ENCODE data around the gene ANTXR1. TPM values are rescaled to one million over a fixed set of nuclear protein-coding genes. Genes with fewer than 3 reads are reported as not detected.

The ANTXR1 gene
- total RNA-seq, 2 experiments from 2014 or later, result 0.30 to 0.38 TPM

- ChIA-PET CTCF (interaction anchor here (1.1 kb wide), 1 partner anchor 8 kb away, joined by 4 read pairs; no protein-coding TSS in a partner anchor), POLR2A (no interaction called here)
Observed at GRCh38 chr2:68997401-68997800, 15.6 kb upstream of the ANTXR1 start.

GRCh38 chr2:69001879-69002278, 11.1 kb upstream of the ANTXR1 start:
- ChIA-PET CTCF (no interaction called here), POLR2A (no interaction called here)

- ChIA-PET POLR2A (no interaction called here), CTCF (no interaction called here)
Observed at GRCh38 chr2:69003731-69004130, 9.2 kb upstream of the ANTXR1 start.

GRCh38 chr2:69007169-69007568, 5.8 kb upstream of the ANTXR1 start:
- POLR2A ChIA-PET, result no interaction called here
- CTCF ChIA-PET, result no interaction called here

GRCh38 chr2:69007603-69008002, 5.4 kb upstream of the ANTXR1 start:
- ChIA-PET CTCF (no interaction called here), POLR2A (no interaction called here)

GRCh38 chr2:69010437-69011194, 2.4 kb upstream of the ANTXR1 start:
- ChIA-PET CTCF (no interaction called here), POLR2A (interaction anchor here (0.6 kb wide), 1 partner anchor 292 kb away, joined by 3 read pairs; no protein-coding TSS in a partner anchor)

GRCh38 chr2:69011611-69012157, 1.3 kb upstream of the ANTXR1 start:
- CTCF ChIA-PET, result interaction anchor here (1.0 to 1.4 kb wide), 2 partner anchors 68 to 296 kb away, joined by 4 to 7 read pairs; no protein-coding TSS in a partner anchor
- POLR2A ChIA-PET, result interaction anchor here (0.6 kb wide), 1 partner anchor 291 kb away, joined by 3 read pairs; no protein-coding TSS in a partner anchor

GRCh38 chr2:69012310-69013141, 453 bp upstream of the ANTXR1 start:
- POLR2A ChIA-PET, result no interaction called here
- CTCF ChIA-PET, result interaction anchor here (0.6 to 1.4 kb wide), 5 partner anchors 69 to 304 kb away, joined by 3 to 7 read pairs (median 3); no protein-coding TSS in a partner anchor

GRCh38 chr2:69013840-69014821, 1.2 kb downstream of the ANTXR1 start:
- ChIA-PET CTCF (interaction anchor here (0.6 to 0.8 kb wide), 2 partner anchors 71 to 156 kb away, joined by 3 read pairs; no protein-coding TSS in a partner anchor), POLR2A (no interaction called here)

GRCh38 chr2:69017080-69017479, 4.1 kb downstream of the ANTXR1 start:
- ChIA-PET POLR2A (no interaction called here), CTCF (no interaction called here)

GRCh38 chr2:69017835-69018234, 4.9 kb downstream of the ANTXR1 start:
- ChIA-PET POLR2A (no interaction called here), CTCF (no interaction called here)

- ChIA-PET POLR2A (no interaction called here), CTCF (no interaction called here)
Observed at GRCh38 chr2:69018678-69019095, 5.7 kb downstream of the ANTXR1 start.

- ChIA-PET POLR2A (no interaction called here), CTCF (no interaction called here)
Observed at GRCh38 chr2:69020496-69021426, 7.8 kb downstream of the ANTXR1 start.

GRCh38 chr2:69021727-69022126, 8.7 kb downstream of the ANTXR1 start:
- POLR2A ChIA-PET, result no interaction called here
- CTCF ChIA-PET, result no interaction called here

- CTCF ChIA-PET, result interaction anchor here (1.0 kb wide), 1 partner anchor 284 kb away, joined by 3 read pairs; no protein-coding TSS in a partner anchor
- POLR2A ChIA-PET, result no interaction called here
Observed at GRCh38 chr2:69022548-69022947, 9.6 kb downstream of the ANTXR1 start.

GRCh38 chr2:69023236-69023635, 10.3 kb downstream of the ANTXR1 start:
- ChIA-PET CTCF (interaction anchor here (1.0 kb wide), 1 partner anchor 283 kb away, joined by 3 read pairs; no protein-coding TSS in a partner anchor), POLR2A (no interaction called here)

- ChIA-PET CTCF (interaction anchor here (0.7 kb wide), 1 partner anchor 280 kb away, joined by 3 read pairs; no protein-coding TSS in a partner anchor), POLR2A (no interaction called here)
Observed at GRCh38 chr2:69026026-69026425, 13.0 kb downstream of the ANTXR1 start.

All from activated CD8-positive, alpha-beta memory T cell treated with anti-CD3 and anti-CD28 coated beads for 36 hours (primary cell).